ENCODE results near the gene STXBP5. TPM values are rescaled to one million over a fixed set of nuclear protein-coding genes. Genes with fewer than 3 reads are reported as not detected.

The STXBP5 gene
- total and polyA plus RNA-seq, 9 of the 15 experiments (the other 6 are each of a cell fraction or from before 2014, with no cell fraction given): 23.3 to 172 (median 71.5) TPM

DNA sequence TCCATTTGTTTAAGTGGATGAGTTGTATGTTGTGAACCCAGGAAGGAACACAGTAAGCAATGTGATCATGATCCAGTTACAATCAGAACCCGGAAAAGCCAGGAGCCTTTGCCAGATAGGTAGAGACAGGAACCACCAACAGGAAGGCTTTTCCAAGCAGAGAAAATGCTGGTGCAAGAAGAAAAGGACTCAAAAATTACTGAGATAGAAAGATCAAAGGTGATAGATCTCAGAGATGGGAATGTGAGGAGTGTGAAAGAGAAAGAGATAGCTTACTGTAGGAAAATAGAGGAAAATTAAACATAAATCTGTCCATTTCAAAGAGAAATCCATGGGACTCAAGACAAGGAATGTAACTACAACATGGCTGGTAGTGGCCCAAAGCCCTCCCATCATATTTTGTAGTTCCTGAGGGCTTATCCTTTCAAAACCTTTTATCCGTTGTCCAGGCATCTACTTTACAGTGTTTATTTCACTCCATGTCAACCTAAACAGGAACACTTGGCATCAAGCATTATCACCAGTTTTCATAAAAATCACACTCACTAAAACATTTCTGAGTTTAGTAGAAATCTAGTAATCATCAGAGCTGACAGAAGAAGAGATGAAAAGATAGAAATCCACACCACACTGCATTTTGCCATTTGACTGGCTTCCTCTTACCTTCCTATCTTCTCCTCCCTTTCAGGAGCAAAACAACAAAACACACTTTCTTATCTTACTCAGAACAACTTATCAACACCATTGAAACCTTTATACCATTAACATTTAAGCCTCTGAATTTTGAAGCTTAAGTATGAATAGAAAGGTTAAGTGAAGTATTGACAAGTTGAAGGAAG, 44.5 kb upstream of the STXBP5 start (continued):
- TF ChIP-seq, protein P1, sequence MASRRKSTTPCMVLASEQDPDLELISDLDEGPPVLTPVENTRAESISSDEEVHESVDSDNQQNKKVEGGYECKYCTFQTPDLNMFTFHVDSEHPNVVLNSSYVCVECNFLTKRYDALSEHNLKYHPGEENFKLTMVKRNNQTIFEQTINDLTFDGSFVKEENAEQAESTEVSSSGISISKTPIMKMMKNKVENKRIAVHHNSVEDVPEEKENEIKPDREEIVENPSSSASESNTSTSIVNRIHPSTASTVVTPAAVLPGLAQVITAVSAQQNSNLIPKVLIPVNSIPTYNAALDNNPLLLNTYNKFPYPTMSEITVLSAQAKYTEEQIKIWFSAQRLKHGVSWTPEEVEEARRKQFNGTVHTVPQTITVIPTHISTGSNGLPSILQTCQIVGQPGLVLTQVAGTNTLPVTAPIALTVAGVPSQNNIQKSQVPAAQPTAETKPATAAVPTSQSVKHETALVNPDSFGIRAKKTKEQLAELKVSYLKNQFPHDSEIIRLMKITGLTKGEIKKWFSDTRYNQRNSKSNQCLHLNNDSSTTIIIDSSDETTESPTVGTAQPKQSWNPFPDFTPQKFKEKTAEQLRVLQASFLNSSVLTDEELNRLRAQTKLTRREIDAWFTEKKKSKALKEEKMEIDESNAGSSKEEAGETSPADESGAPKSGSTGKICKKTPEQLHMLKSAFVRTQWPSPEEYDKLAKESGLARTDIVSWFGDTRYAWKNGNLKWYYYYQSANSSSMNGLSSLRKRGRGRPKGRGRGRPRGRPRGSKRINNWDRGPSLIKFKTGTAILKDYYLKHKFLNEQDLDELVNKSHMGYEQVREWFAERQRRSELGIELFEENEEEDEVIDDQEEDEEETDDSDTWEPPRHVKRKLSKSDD (conservative IDR thresholded peaks at IDR 0.05; ENCODE audit: low read length): no peak
- TF ChIP-seq DDX20 (tag; IDR thresholded peaks at IDR 0.05; ENCODE audit: low read depth): peak; percentile 62; the same call in 1 of the 2 replicates
- no peak for TF ChIP-seq MTF1 (CRISPR knock-in tag; IDR thresholded peaks at IDR 0.05; ENCODE audit: borderline replicate concordance)
- TF ChIP-seq MTA3 (IDR thresholded peaks at IDR 0.05; ENCODE audit: borderline replicate concordance): peak; percentile 64
- no peak for TF ChIP-seq PTBP1 (IDR thresholded peaks at IDR 0.05; ENCODE audit: low read depth, low read length)
- TF ChIP-seq U2AF2 (optimal IDR thresholded peaks at IDR 0.05; ENCODE audit: low read depth, low read length): no peak
- TF ChIP-seq, protein P2, sequence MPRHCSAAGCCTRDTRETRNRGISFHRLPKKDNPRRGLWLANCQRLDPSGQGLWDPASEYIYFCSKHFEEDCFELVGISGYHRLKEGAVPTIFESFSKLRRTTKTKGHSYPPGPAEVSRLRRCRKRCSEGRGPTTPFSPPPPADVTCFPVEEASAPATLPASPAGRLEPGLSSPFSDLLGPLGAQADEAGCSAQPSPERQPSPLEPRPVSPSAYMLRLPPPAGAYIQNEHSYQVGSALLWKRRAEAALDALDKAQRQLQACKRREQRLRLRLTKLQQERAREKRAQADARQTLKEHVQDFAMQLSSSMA (CRISPR knock-in tag; IDR thresholded peaks at IDR 0.05): no peak
- TF ChIP-seq HOXB6 (CRISPR knock-in tag; IDR thresholded peaks at IDR 0.05; ENCODE audit: borderline replicate concordance): no peak
- no peak for TF ChIP-seq THRAP3 (IDR thresholded peaks at IDR 0.05; ENCODE audit: borderline replicate concordance)
- no peak; the same call in 1 of the 2 replicates for TF ChIP-seq ZNF175 (CRISPR knock-in tag; IDR thresholded peaks at IDR 0.05; ENCODE audit: low read depth)
- TF ChIP-seq MIER1 (IDR thresholded peaks at IDR 0.05; ENCODE audit: low read depth): no peak
- TF ChIP-seq, protein P3, sequence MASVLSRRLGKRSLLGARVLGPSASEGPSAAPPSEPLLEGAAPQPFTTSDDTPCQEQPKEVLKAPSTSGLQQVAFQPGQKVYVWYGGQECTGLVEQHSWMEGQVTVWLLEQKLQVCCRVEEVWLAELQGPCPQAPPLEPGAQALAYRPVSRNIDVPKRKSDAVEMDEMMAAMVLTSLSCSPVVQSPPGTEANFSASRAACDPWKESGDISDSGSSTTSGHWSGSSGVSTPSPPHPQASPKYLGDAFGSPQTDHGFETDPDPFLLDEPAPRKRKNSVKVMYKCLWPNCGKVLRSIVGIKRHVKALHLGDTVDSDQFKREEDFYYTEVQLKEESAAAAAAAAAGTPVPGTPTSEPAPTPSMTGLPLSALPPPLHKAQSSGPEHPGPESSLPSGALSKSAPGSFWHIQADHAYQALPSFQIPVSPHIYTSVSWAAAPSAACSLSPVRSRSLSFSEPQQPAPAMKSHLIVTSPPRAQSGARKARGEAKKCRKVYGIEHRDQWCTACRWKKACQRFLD (CRISPR knock-in tag; IDR thresholded peaks at IDR 0.05): peak; percentile 82
- TF ChIP-seq, protein P4, sequence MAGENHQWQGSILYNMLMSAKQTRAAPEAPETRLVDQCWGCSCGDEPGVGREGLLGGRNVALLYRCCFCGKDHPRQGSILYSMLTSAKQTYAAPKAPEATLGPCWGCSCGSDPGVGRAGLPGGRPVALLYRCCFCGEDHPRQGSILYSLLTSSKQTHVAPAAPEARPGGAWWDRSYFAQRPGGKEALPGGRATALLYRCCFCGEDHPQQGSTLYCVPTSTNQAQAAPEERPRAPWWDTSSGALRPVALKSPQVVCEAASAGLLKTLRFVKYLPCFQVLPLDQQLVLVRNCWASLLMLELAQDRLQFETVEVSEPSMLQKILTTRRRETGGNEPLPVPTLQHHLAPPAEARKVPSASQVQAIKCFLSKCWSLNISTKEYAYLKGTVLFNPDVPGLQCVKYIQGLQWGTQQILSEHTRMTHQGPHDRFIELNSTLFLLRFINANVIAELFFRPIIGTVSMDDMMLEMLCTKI (IDR thresholded peaks at IDR 0.05; ENCODE audit: partially characterized antibody): no peak
- TF ChIP-seq ZKSCAN8 (CRISPR knock-in tag; IDR thresholded peaks at IDR 0.05): no peak
- no peak for TF ChIP-seq LARP7 (IDR thresholded peaks at IDR 0.05)
- TF ChIP-seq ZNF436 (CRISPR knock-in tag; IDR thresholded peaks at IDR 0.05): no peak
- no peak for TF ChIP-seq RBM39 (optimal IDR thresholded peaks at IDR 0.05; ENCODE audit: low read depth, low read length)
- no peak for TF ChIP-seq ZKSCAN1 (IDR thresholded peaks at IDR 0.05; ENCODE audit: low read depth, low read length)
- no peak for TF ChIP-seq E2F3 (CRISPR knock-in tag; IDR thresholded peaks at IDR 0.05)
- TF ChIP-seq ZBTB8A (IDR thresholded peaks at IDR 0.05; ENCODE audit: partially characterized antibody): no peak
- TF ChIP-seq FOXM1 (IDR thresholded peaks at IDR 0.05; ENCODE audit: low read depth): no peak
- TF ChIP-seq FOXM1 (CRISPR knock-in tag; IDR thresholded peaks at IDR 0.05; ENCODE audit: low read depth): no peak

Data from K562 (cell line).